ENCODE results near the gene SPAG8. TPM values are rescaled to one million over a fixed set of nuclear protein-coding genes. Genes with fewer than 3 reads are reported as not detected.

SPAG8 gene
- total RNA-seq, 1 experiment from 2014 or later = 0.50 TPM

GRCh38 chr9:35831040-35831439 is 19.0 kb upstream of the SPAG8 start:
- Histone ChIP-seq H3K79me1 (ENCODE audit: insufficient read depth, low read depth, low read length, poor library complexity, severe bottlenecking) (no peaks in the 10 kb centered on the region), H4K8ac (replicated peaks; ENCODE audit: insufficient read length, low read depth, low read length) (no peak overlapping the region), H3K4me2 (ENCODE audit: insufficient read depth, insufficient read length, low read length) (no peak overlapping the region), H3K56ac (ENCODE audit: insufficient read length, low read depth, low read length) (no peak overlapping the region), H2AK5ac (ENCODE audit: insufficient read length, low read length) (no peak overlapping the region), H3K4ac (ENCODE audit: low read depth, low read length) (no peak overlapping the region), H3K14ac (ENCODE audit: insufficient read depth, low read length) (no peak overlapping the region), H2BK12ac (ENCODE audit: insufficient read length, low read depth, low read length) (no peak overlapping the region), H4K5ac (ENCODE audit: insufficient read length, low read depth, low read length) (no peak overlapping the region), H3K9me3 (ENCODE audit: control insufficient read depth, low read depth, low read length) (no peaks in the 10 kb centered on the region), H2BK15ac (ENCODE audit: low read depth, low read length) (no peak overlapping the region), H3K4me1 (ENCODE audit: insufficient read depth, low read length) (0 out of 2 replicates have a peak, but pooled peaks cover 2% of the 10 kb centered on the region), H3K23me2 (ENCODE audit: insufficient read length, low read depth, low read length, poor library complexity, severe bottlenecking) (peaks cover 12% of the 10 kb centered on the region), H4K91ac (ENCODE audit: insufficient read length, low read depth, low read length) (no peak overlapping the region), H2BK20ac (ENCODE audit: low read depth, low read length, poor library complexity, severe bottlenecking) (no peak overlapping the region), H3K9ac (ENCODE audit: extremely low read depth, insufficient read length, low read length) (no peak overlapping the region), H3K18ac (ENCODE audit: insufficient read length, low read depth, low read length) (no peak overlapping the region), H3K27me3 (ENCODE audit: insufficient read depth, low read length) (no peaks in the 10 kb centered on the region), H2BK120ac (ENCODE audit: low read depth, low read length, poor library complexity, severe bottlenecking) (no peak overlapping the region), H2AFZ (ENCODE audit: low read length) (no peak overlapping the region), H4K20me1 (ENCODE audit: control insufficient read depth, insufficient read depth, insufficient read length) (no peaks in the 10 kb centered on the region), H3K79me2 (ENCODE audit: insufficient read depth, low read length) (no peaks in the 10 kb centered on the region), H3T11ph (ENCODE audit: low read length) (no peak overlapping the region), H3K23ac (ENCODE audit: insufficient read length, low read depth, low read length) (no peak overlapping the region), H3K27ac (ENCODE audit: insufficient read length, low read depth, low read length) (no peak overlapping the region), H2BK5ac (ENCODE audit: insufficient read length, low read length) (no peak overlapping the region)
- Mint-ChIP-seq H3K4me1 (peaks cover 27 to 34% of the 10 kb centered on the region in 2 experiments), H3K4me3 (no peak overlapping the region; a peak in 1 of 5 replicates), H3K27ac (no peak overlapping the region), H3K27me3 (ENCODE audit: low read depth) (peaks cover 2% of the 10 kb centered on the region), H3K9me3 (no peaks in the 10 kb centered on the region; a peak in 1 of 5 replicates), H3K36me3 (ENCODE audit: insufficient read depth in 1 of 3, low read depth in 3 of 3) (no peaks in the 10 kb centered on the region; a peak in 1 of 7 replicates)
- TF ChIP-seq, protein P1, sequence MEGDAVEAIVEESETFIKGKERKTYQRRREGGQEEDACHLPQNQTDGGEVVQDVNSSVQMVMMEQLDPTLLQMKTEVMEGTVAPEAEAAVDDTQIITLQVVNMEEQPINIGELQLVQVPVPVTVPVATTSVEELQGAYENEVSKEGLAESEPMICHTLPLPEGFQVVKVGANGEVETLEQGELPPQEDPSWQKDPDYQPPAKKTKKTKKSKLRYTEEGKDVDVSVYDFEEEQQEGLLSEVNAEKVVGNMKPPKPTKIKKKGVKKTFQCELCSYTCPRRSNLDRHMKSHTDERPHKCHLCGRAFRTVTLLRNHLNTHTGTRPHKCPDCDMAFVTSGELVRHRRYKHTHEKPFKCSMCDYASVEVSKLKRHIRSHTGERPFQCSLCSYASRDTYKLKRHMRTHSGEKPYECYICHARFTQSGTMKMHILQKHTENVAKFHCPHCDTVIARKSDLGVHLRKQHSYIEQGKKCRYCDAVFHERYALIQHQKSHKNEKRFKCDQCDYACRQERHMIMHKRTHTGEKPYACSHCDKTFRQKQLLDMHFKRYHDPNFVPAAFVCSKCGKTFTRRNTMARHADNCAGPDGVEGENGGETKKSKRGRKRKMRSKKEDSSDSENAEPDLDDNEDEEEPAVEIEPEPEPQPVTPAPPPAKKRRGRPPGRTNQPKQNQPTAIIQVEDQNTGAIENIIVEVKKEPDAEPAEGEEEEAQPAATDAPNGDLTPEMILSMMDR (conservative IDR thresholded peaks at IDR 0.05) = no peak
- no CpG with 5 or more reads among the region's 4 CpGs for WGBS (ENCODE audit: extremely low coverage, insufficient read length, low lambda C conversion rate)
- no peak for DNase-seq

All from H9 (cell line).